Astrocyte (in vitro differentiated cells and primary cell): ENCODE data around the gene PDP2.

ENCODE experiments used
- CTCF ChIP-seq: IDR thresholded peaks from 2 replicates; pipeline ENCODE4 v1.5.1; 2011; ENCODE audit warnings: low read depth, mild to moderate bottlenecking, inconsistent platforms, low read length, moderate library complexity; ENCODE audit not compliant: insufficient read depth
- EZH2 ChIP-seq: IDR thresholded peaks from 2 replicates; pipeline ENCODE4 v1.6.1; 2012; ENCODE audit warnings: mild to moderate bottlenecking, low read length, inconsistent platforms; ENCODE audit not compliant: insufficient read depth

GRCh38 chr16:66925322-66925840 lies 45.1 kb downstream of the PDP2 start, which contains the start of gene RRAD:
- no peak for TF ChIP-seq CTCF
- peak; percentile 94 for TF ChIP-seq EZH2
